Natural killer cell (primary cell): ENCODE measurements around the gene LLGL1. TPM values are rescaled to one million over a fixed set of nuclear protein-coding genes. Genes with fewer than 3 reads are reported as not detected.

Source experiments
- ATAC-seq, 3 donors: fragments of 150-1000 bp in 2 of 3; fragments of 200-7000 bp in 1 of 3; cut with Tn5 transposase; 1 replicate in 1 of 3; 2 replicates in 2 of 3; pipeline ENCODE4 v1.10.0; 2021; ENCODE audit warnings: mild to moderate bottlenecking in 2 of 3, moderate library complexity in 2 of 3
- DNase-seq, 2 donors: peaks; one replicate each; pipeline versions ENCODE4 v3.0.0 to v3.0.0-alpha.2; 2013 to 2021; ENCODE audit warnings: mixed read lengths in 1 of 2
- H3K27ac ChIP-seq: one replicate; pipeline ENCODE4 v1.5.1; 2013; ENCODE audit warnings: mild to moderate bottlenecking, low read length
- H3K27me3 ChIP-seq: one replicate; pipeline ENCODE4 v1.6.1; 2013; ENCODE audit warnings: low read length; ENCODE audit not compliant: control insufficient read depth, insufficient read depth
- H3K36me3 ChIP-seq: one replicate; pipeline ENCODE4 v1.6.1; 2013; ENCODE audit warnings: low read length; ENCODE audit not compliant: control insufficient read depth, insufficient read depth
- H3K4me1 ChIP-seq: one replicate; pipeline ENCODE4 v1.6.1; 2013; ENCODE audit warnings: low read length; ENCODE audit not compliant: control insufficient read depth, insufficient read depth
- H3K4me3 ChIP-seq: one replicate; pipeline ENCODE4 v1.5.1; 2013; ENCODE audit warnings: low read length
- H3K9me3 ChIP-seq: one replicate; pipeline ENCODE4 v1.6.1; 2013; ENCODE audit warnings: low read length; ENCODE audit not compliant: control insufficient read depth, insufficient read depth
- H3K27ac Mint-ChIP-seq, 2 donors: one replicate each; pipeline ENCODE4 v1.8.0; 2022; ENCODE audit warnings: mild to moderate bottlenecking in 2 of 2, mixed read lengths in 2 of 2, moderate library complexity in 1 of 2
- H3K27me3 Mint-ChIP-seq, 2 donors: one replicate each; pipeline ENCODE4 v1.8.0; 2022; ENCODE audit warnings: low read depth in 2 of 2, mixed read lengths in 2 of 2
- H3K36me3 Mint-ChIP-seq: one replicate; pipeline ENCODE4 v1.8.0; 2022; ENCODE audit warnings: mixed read lengths
- H3K4me1 Mint-ChIP-seq, 2 donors: one replicate each; pipeline ENCODE4 v1.8.0; 2022; ENCODE audit warnings: mixed read lengths in 2 of 2
- H3K4me3 Mint-ChIP-seq: one replicate; pipeline ENCODE4 v1.8.0; 2022; ENCODE audit warnings: mild to moderate bottlenecking, moderate library complexity, mixed read lengths
- H3K9me3 Mint-ChIP-seq, 2 donors: one replicate each; pipeline ENCODE4 v1.8.0; 2022; ENCODE audit warnings: mixed read lengths in 2 of 2
- CTCF ChIP-seq: fragments of 200-600 bp; IDR thresholded peaks from one replicate; pipeline ENCODE4 v1.8.0; 2022; ENCODE audit warnings: antibody characterized with exemption
- WGBS: methylation state at CpG from one replicate; pipeline ENCODE4 v1.1.7; 2013; ENCODE audit warnings: missing lambda C conversion rate; ENCODE audit not compliant: insufficient coverage; 5-methylcytosine and 5-hydroxymethylcytosine counted together
- intact Hi-C: fragments of 100-400 bp; cut with micrococcal nuclease; formaldehyde crosslinking; loops from one replicate; pipeline ENCODE4 v1.14.2; 2022
- total RNA-seq, 4 donors: library from RNA; stranded (reverse); fragments of 120-200 nt in 1 of 4; gene quantifications; one replicate each; pipeline versions ENCODE4 v1.2.3 to v1.2.4, GENCODE V29; 2013 to 2022

The LLGL1 gene
- total RNA-seq, 3 donors from 2014 or later (not counting 1 experiment from before 2014, with no cell fraction given) = 19.7 to 26.2 (median 25.8) TPM

GRCh38 chr17:18247613-18248001 lies 22.2 kb downstream of the LLGL1 start:
- WGBS = 98% methylated on average over 30 of the region's 30 CpGs
- no peaks in the 10 kb centered on the region for H3K27me3 ChIP-seq
- DNase-seq (no peak), ATAC-seq (no peak)
- Mint-ChIP-seq H3K27ac (no peak overlapping the region), H3K4me1 (peaks cover 4 to 5% of the 10 kb centered on the region in 2 donors), H3K36me3 (peaks cover 6% of the 10 kb centered on the region), H3K9me3 (no peaks in the 10 kb centered on the region), H3K27me3 (no peaks in the 10 kb centered on the region), H3K4me3 (no peak overlapping the region)
- H3K4me1 ChIP-seq = no peaks in the 10 kb centered on the region
- H3K36me3 ChIP-seq = peaks cover 65% of the 10 kb centered on the region
- TF ChIP-seq CTCF = no peak
- H3K27ac ChIP-seq = no peak overlapping the region
- intact Hi-C loops = no loop called here
- no peaks in the 10 kb centered on the region for H3K9me3 ChIP-seq
- H3K4me3 ChIP-seq = no peak overlapping the region

DNA sequence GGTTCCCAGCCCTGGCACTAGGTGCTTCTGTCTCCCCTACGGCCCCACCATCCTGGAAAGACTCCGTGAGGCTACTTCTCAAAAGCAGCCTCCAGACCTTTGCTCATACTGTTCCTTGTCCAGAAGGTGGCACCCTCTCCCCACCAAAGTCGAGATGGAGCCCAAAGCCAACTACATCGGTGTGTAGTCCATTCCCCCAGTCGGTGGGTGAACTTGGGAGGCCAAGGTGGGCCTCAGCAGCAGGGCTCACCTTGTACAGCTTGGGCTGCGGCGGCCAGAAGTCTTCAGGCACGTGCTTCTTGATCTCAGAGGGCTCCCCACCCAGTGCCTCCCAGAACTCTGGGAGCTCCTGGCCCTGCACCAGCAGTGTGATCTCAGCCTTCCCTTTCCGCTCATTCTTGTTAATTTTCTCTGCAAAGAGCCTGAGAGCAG lies 22.9 kb downstream of the LLGL1 start:
- peaks cover 6% of the 10 kb centered on the region for H3K36me3 Mint-ChIP-seq
- 54% methylated on average over 9 of the region's 9 CpGs for WGBS
- peak; percentile 62 for TF ChIP-seq CTCF
- peak; percentile 51 to 82 for DNase-seq
- H3K4me3 ChIP-seq = no peak overlapping the region
- peak overlapping the region; percentile 67 to 75 for H3K27ac Mint-ChIP-seq
- no peak overlapping the region for H3K27ac ChIP-seq
- no peaks in the 10 kb centered on the region for H3K9me3 Mint-ChIP-seq
- peak; percentile 74 to 89 (median 78) for ATAC-seq
- H3K4me1 Mint-ChIP-seq = peaks cover 4 to 5% of the 10 kb centered on the region in 2 donors
- no peaks in the 10 kb centered on the region for H3K27me3 ChIP-seq
- no peaks in the 10 kb centered on the region for H3K9me3 ChIP-seq
- intact Hi-C loops = no loop called here
- peaks cover 69% of the 10 kb centered on the region for H3K36me3 ChIP-seq
- no peaks in the 10 kb centered on the region for H3K27me3 Mint-ChIP-seq
- H3K4me3 Mint-ChIP-seq = peak overlapping the region; percentile 42
- H3K4me1 ChIP-seq = no peaks in the 10 kb centered on the region

DNA sequence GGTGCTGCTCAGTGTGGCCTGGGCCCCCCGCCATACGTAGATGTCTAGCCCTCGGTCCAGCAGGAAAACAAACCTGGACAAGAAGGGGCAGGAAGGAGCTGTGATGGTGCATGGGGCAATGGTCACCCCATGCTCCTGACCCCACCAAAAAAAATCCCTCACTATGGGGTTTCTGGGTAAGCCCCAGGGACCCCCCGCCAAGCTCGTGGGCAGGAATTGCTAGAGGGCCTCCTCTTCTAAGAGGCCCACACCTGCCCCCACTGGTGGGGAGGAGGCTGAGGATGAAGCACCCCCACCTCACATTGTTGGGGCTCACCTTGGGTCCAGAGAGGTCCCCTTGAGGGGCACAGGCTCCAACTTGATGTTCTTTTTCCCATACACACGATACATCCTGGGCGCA lies 23.4 kb downstream of the LLGL1 start:
- Histone ChIP-seq H3K27ac (no peak overlapping the region), H3K36me3 (peaks cover 74% of the 10 kb centered on the region), H3K27me3 (no peaks in the 10 kb centered on the region), H3K9me3 (no peaks in the 10 kb centered on the region), H3K4me3 (no peak overlapping the region), H3K4me1 (no peaks in the 10 kb centered on the region)
- Mint-ChIP-seq H3K9me3 (no peaks in the 10 kb centered on the region), H3K36me3 (peaks cover 6% of the 10 kb centered on the region), H3K27ac (peak overlapping the region in 1 of 2 donors; percentile 67), H3K4me1 (peaks cover 4 to 5% of the 10 kb centered on the region in 2 donors), H3K4me3 (no peak overlapping the region), H3K27me3 (no peaks in the 10 kb centered on the region)
- intact Hi-C loops = no loop called here
- no peak for TF ChIP-seq CTCF
- WGBS = 96% methylated on average over 5 of the region's 7 CpGs
- DNase-seq = no peak
- no peak for ATAC-seq

DNA sequence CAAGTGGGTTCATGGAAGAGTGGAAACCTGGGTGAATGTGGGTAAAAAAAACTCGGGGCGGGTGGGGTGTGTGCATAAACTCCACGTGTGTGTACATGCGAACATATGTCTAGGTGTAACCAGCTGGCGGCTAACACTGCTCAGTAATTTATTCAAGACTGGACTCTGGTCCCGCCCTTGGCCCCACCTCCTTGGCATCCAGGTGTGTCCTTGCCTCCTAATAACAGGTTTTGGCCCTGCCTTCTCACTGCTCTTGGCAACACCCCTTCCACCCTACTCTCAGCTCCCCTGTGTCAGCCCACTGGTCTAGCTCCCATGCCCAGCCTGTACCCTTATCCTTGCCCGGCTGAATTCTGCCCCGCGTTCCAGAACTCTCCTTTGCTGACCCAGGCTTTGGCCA lies 24.8 kb downstream of the LLGL1 start:
- H3K27me3 ChIP-seq = no peaks in the 10 kb centered on the region
- H3K36me3 ChIP-seq = peaks cover 82% of the 10 kb centered on the region
- DNase-seq (no peak), ATAC-seq (no peak)
- no peak overlapping the region for H3K4me3 Mint-ChIP-seq
- H3K27ac Mint-ChIP-seq = peak overlapping the region in 1 of 2 donors; percentile 44
- no peaks in the 10 kb centered on the region for H3K27me3 Mint-ChIP-seq
- H3K9me3 ChIP-seq = no peaks in the 10 kb centered on the region
- peaks cover 4 to 5% of the 10 kb centered on the region in 2 donors for H3K4me1 Mint-ChIP-seq
- WGBS = 92% methylated on average over 9 of the region's 9 CpGs
- intact Hi-C loops = no loop called here
- no peak overlapping the region for H3K27ac ChIP-seq
- no peak overlapping the region for H3K4me3 ChIP-seq
- H3K36me3 Mint-ChIP-seq = peaks cover 6% of the 10 kb centered on the region
- H3K9me3 Mint-ChIP-seq = no peaks in the 10 kb centered on the region
- no peak for TF ChIP-seq CTCF
- no peaks in the 10 kb centered on the region for H3K4me1 ChIP-seq
